Right lobe of liver (tissue), 4 donors: ENCODE data around the gene NAV2.

Experiments used
- POLR2A ChIP-seq: fragments of 450-650 bp; IDR thresholded peaks from one replicate; pipeline ENCODE4 v1.6.1; 2017; ENCODE audit warnings: antibody characterized with exemption, mild to moderate bottlenecking
- TF ChIP-seq, protein P1 (sequence below), 4 donors: fragments of 200-600 bp in 3 of 4; fragments of 450-650 bp in 1 of 4; IDR thresholded peaks; one replicate each; pipeline versions ENCODE4 v1.5.1 to v1.8.0; 2016 to 2022; ENCODE audit warnings: antibody characterized with exemption in 4 of 4, mild to moderate bottlenecking in 2 of 4
- donor health status: DM: no; HTN: no; CAD: no.
- donor health status: DM: no; HTN: no; CAD: no.
- donor health status: DM: no; HTN: yes; CAD: no.

GRCh38 chr11:20070459-20070858, 357.8 kb downstream of the NAV2 start:
- TF ChIP-seq POLR2A: no peak
- TF ChIP-seq, protein P1, sequence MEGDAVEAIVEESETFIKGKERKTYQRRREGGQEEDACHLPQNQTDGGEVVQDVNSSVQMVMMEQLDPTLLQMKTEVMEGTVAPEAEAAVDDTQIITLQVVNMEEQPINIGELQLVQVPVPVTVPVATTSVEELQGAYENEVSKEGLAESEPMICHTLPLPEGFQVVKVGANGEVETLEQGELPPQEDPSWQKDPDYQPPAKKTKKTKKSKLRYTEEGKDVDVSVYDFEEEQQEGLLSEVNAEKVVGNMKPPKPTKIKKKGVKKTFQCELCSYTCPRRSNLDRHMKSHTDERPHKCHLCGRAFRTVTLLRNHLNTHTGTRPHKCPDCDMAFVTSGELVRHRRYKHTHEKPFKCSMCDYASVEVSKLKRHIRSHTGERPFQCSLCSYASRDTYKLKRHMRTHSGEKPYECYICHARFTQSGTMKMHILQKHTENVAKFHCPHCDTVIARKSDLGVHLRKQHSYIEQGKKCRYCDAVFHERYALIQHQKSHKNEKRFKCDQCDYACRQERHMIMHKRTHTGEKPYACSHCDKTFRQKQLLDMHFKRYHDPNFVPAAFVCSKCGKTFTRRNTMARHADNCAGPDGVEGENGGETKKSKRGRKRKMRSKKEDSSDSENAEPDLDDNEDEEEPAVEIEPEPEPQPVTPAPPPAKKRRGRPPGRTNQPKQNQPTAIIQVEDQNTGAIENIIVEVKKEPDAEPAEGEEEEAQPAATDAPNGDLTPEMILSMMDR (IDR thresholded peaks at IDR 0.05): no peak
